ENCODE results near the gene SCLY. TPM values are rescaled to one million over a fixed set of nuclear protein-coding genes. Genes with fewer than 3 reads are reported as not detected.
A peak's percentile ranks its signal among the peaks of the same experiment; 100 is the strongest.

Gene SCLY
- polyA plus RNA-seq, 3 donors = 9.5 to 10.6 (median 10.3) TPM

DNA sequence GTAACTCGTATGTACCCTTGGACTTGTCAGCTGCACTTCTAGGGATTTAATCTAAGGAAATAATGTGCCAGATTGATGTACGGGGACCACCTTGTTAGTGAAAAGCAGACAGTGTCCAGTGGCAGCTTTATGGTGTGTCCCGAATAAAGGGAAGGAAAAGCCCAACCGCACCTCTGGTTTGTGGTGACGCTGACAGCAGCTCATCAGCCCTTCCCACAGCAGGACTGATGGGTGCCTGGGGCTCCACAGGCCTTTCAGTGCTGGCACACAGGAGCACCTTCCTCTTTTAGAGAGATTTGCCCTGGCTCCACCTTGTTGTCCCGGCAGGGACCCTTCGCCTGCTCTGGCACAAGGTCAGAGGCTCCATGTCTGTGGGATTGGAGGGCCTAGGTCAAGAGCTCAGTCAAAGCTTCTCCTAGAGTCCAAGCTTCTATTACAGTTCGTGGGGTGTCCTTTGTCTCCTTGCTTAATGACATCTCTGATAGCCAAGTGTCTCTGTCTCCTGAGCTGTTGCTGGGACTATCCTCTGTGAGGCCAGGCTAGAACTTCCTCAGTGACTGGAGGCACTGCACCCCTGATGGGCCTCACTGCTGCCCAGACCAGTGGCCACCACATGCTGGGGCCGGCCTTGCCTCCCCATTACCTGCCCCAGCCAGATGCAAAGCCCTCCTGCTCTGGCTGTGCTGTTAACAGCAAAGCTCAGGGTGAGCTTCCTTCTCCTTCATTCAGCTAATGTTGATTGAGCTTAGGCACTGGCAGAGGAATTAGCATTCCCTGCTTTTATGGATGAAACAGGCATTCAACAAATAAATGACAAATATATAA is 33.0 kb upstream of the SCLY start:
- TF ChIP-seq, protein P1, sequence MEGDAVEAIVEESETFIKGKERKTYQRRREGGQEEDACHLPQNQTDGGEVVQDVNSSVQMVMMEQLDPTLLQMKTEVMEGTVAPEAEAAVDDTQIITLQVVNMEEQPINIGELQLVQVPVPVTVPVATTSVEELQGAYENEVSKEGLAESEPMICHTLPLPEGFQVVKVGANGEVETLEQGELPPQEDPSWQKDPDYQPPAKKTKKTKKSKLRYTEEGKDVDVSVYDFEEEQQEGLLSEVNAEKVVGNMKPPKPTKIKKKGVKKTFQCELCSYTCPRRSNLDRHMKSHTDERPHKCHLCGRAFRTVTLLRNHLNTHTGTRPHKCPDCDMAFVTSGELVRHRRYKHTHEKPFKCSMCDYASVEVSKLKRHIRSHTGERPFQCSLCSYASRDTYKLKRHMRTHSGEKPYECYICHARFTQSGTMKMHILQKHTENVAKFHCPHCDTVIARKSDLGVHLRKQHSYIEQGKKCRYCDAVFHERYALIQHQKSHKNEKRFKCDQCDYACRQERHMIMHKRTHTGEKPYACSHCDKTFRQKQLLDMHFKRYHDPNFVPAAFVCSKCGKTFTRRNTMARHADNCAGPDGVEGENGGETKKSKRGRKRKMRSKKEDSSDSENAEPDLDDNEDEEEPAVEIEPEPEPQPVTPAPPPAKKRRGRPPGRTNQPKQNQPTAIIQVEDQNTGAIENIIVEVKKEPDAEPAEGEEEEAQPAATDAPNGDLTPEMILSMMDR (IDR thresholded peaks at IDR 0.05) = no peak
- Histone ChIP-seq H3K4me3 (replicated peaks in 1 of 3; ENCODE audit: low read depth in 2 of 3, low read length in 3 of 3) (no peak overlapping the region), H2AFZ (ENCODE audit: insufficient read depth, low read depth, low read length, poor library complexity, severe bottlenecking) (no peak overlapping the region), H4K20me1 (ENCODE audit: insufficient read depth, low read length) (peaks cover 42% of the 10 kb centered on the region), H3K27ac (ENCODE audit: low read depth in 1 of 2, low read length in 2 of 2) (peak overlapping the region in 1 of 2 donors; percentile 23), H3K9ac (ENCODE audit: insufficient read depth, low read length, poor library complexity, severe bottlenecking) (no peak overlapping the region), H3K36me3 (replicated peaks in 1 of 2; ENCODE audit: control insufficient read depth in 1 of 2, insufficient read depth in 2 of 2, low read length in 2 of 2) (peaks cover 56 to 80% of the 10 kb centered on the region in 2 donors), H3K9me3 (replicated peaks in 1 of 2; ENCODE audit: control insufficient read depth in 1 of 2, insufficient read depth in 1 of 2, low read length in 2 of 2) (no peaks in the 10 kb centered on the region), H3K27me3 (ENCODE audit: control insufficient read depth in 2 of 2, insufficient read depth in 2 of 2, low read length in 2 of 2) (no peaks in the 10 kb centered on the region), H3K4me2 (replicated peaks; ENCODE audit: extremely low read depth, low read length, poor library complexity, severe bottlenecking) (no peak overlapping the region), H3K79me2 (ENCODE audit: insufficient read depth, low read length) (no peaks in the 10 kb centered on the region), H3K4me1 (ENCODE audit: control insufficient read depth in 1 of 2, insufficient read depth in 2 of 2, low read length in 2 of 2) (peaks cover 3 to 12% of the 10 kb centered on the region in 2 donors)
- Mint-ChIP-seq H3K36me3 (peaks cover 70 to 83% of the 10 kb centered on the region in 2 donors), H3K9me3 (no peaks in the 10 kb centered on the region), H3K27ac (peak overlapping the region in 3 of 7 donors; percentile 40 to 53 (median 52)), H3K4me3 (no peak overlapping the region), H3K27me3 (ENCODE audit: low read depth in 3 of 3) (no peaks in the 10 kb centered on the region), H3K4me1 (peaks cover 14% of the 10 kb centered on the region)
- DNase-seq = peak in 1 of 3 donors; percentile 11
- intact Hi-C loops (cut with micrococcal nuclease) = no loop called here
- WGBS (ENCODE audit: insufficient coverage) = 40% methylated on average over 4 of the region's 9 CpGs

DNA sequence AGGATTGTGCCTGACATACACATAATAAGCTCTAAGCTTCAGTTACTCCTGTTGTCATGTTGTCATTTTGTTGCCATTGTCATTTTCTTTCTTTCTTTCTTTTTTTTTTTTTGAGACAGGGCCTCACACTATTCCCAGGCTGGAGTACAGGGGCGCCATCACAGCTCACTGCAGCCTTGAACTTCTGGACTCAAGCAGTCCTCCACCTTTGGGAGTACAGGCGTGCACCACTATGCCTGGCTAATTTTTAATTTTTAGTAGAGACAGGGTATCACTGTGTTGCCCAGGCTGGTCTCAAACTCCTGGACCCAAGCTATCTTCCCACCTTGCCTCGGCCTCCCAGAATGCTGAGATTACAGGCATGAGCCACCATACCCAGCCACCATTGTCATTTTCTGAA is 30.9 kb upstream of the SCLY start:
- Mint-ChIP-seq H3K36me3 (peaks cover 79 to 88% of the 10 kb centered on the region in 2 donors), H3K9me3 (no peaks in the 10 kb centered on the region), H3K27me3 (ENCODE audit: low read depth in 3 of 3) (no peaks in the 10 kb centered on the region), H3K4me3 (no peak overlapping the region), H3K4me1 (peaks cover 14% of the 10 kb centered on the region), H3K27ac (no peak overlapping the region)
- no peaks in the 10 kb centered on the region for H3K9me3 ChIP-seq (replicated peaks in 1 of 2; ENCODE audit: control insufficient read depth in 1 of 2, insufficient read depth in 1 of 2, low read length in 2 of 2)
- intact Hi-C loops (cut with micrococcal nuclease) = no loop called here
- no peak overlapping the region for H3K4me3 ChIP-seq (replicated peaks in 1 of 3; ENCODE audit: low read depth in 2 of 3, low read length in 3 of 3)
- peaks cover 25% of the 10 kb centered on the region for H4K20me1 ChIP-seq (ENCODE audit: insufficient read depth, low read length)
- no peak overlapping the region for H2AFZ ChIP-seq (ENCODE audit: insufficient read depth, low read depth, low read length, poor library complexity, severe bottlenecking)
- no peak overlapping the region for H3K27ac ChIP-seq (ENCODE audit: low read depth in 1 of 2, low read length in 2 of 2)
- H3K9ac ChIP-seq (ENCODE audit: insufficient read depth, low read length, poor library complexity, severe bottlenecking) = no peak overlapping the region
- H3K4me1 ChIP-seq (ENCODE audit: control insufficient read depth in 1 of 2, insufficient read depth in 2 of 2, low read length in 2 of 2) = peaks cover 3 to 12% of the 10 kb centered on the region in 2 donors
- peaks cover 56 to 93% of the 10 kb centered on the region in 2 donors for H3K36me3 ChIP-seq (replicated peaks in 1 of 2; ENCODE audit: control insufficient read depth in 1 of 2, insufficient read depth in 2 of 2, low read length in 2 of 2)
- no peak for DNase-seq
- TF ChIP-seq, protein P1 (IDR thresholded peaks at IDR 0.05) = no peak
- no CpG with 5 or more reads among the region's 3 CpGs for WGBS (ENCODE audit: insufficient coverage)
- no peaks in the 10 kb centered on the region for H3K79me2 ChIP-seq (ENCODE audit: insufficient read depth, low read length)
- H3K4me2 ChIP-seq (replicated peaks; ENCODE audit: extremely low read depth, low read length, poor library complexity, severe bottlenecking) = no peak overlapping the region
- no peaks in the 10 kb centered on the region for H3K27me3 ChIP-seq (ENCODE audit: control insufficient read depth in 2 of 2, insufficient read depth in 2 of 2, low read length in 2 of 2)
